ENCODE measurements around the gene KCNQ1. TPM values are rescaled to one million over a fixed set of nuclear protein-coding genes. Genes with fewer than 3 reads are reported as not detected.
A peak's percentile ranks its signal among the peaks of the same experiment; 100 is the strongest.

KCNQ1 gene
- total RNA-seq, 1 donor from 2014 or later = 4.8 TPM

- H3K9me3 Mint-ChIP-seq = no peaks in the 10 kb centered on the region
- peaks cover 28% of the 10 kb centered on the region for H3K4me1 Mint-ChIP-seq (ENCODE audit: unreplicated experiment)
- no peak overlapping the region for H3K4me3 Mint-ChIP-seq
- H3K27me3 Mint-ChIP-seq = no peaks in the 10 kb centered on the region
- DNase-seq (ENCODE audit: extremely low spot score, unreplicated experiment) = no peak
- no peaks in the 10 kb centered on the region for H3K36me3 Mint-ChIP-seq
- no peak for TF ChIP-seq CTCF (conservative IDR thresholded peaks at IDR 0.05)
- H3K27ac Mint-ChIP-seq = no peak overlapping the region
These were observed 241.8 kb downstream of the KCNQ1 start for GRCh38 chr11:2686360-2687222.

- peaks cover 4% of the 10 kb centered on the region for H3K36me3 Mint-ChIP-seq
- no peak overlapping the region for H3K27ac Mint-ChIP-seq
- no peaks in the 10 kb centered on the region for H3K27me3 Mint-ChIP-seq
- peaks cover 28% of the 10 kb centered on the region for H3K4me1 Mint-ChIP-seq (ENCODE audit: unreplicated experiment)
- no peak overlapping the region for H3K4me3 Mint-ChIP-seq
- TF ChIP-seq CTCF (conservative IDR thresholded peaks at IDR 0.05) = no peak
- DNase-seq (ENCODE audit: extremely low spot score, unreplicated experiment) = no peak
- no peaks in the 10 kb centered on the region for H3K9me3 Mint-ChIP-seq
These were observed 242.4 kb downstream of the KCNQ1 start for GRCh38 chr11:2687223-2687530.

GRCh38 chr11:2687782-2688191 is 243.0 kb downstream of the KCNQ1 start:
- DNase-seq (ENCODE audit: extremely low spot score, unreplicated experiment) = no peak
- Mint-ChIP-seq H3K27me3 (no peaks in the 10 kb centered on the region), H3K4me3 (no peak overlapping the region), H3K9me3 (no peaks in the 10 kb centered on the region), H3K27ac (peak overlapping the region; percentile 18), H3K36me3 (peaks cover 9% of the 10 kb centered on the region), H3K4me1 (ENCODE audit: unreplicated experiment) (peaks cover 35% of the 10 kb centered on the region)
- no peak for TF ChIP-seq CTCF (conservative IDR thresholded peaks at IDR 0.05)

GRCh38 chr11:2688381-2689231 is 243.8 kb downstream of the KCNQ1 start:
- H3K4me3 Mint-ChIP-seq = no peak overlapping the region
- no peaks in the 10 kb centered on the region for H3K27me3 Mint-ChIP-seq
- TF ChIP-seq CTCF (conservative IDR thresholded peaks at IDR 0.05) = no peak
- peak overlapping the region; percentile 18 for H3K27ac Mint-ChIP-seq
- H3K9me3 Mint-ChIP-seq = no peaks in the 10 kb centered on the region
- DNase-seq (ENCODE audit: extremely low spot score, unreplicated experiment) = no peak
- H3K36me3 Mint-ChIP-seq = peaks cover 10% of the 10 kb centered on the region
- peaks cover 37% of the 10 kb centered on the region for H3K4me1 Mint-ChIP-seq (ENCODE audit: unreplicated experiment)

GRCh38 chr11:2689651-2690575 is 245.1 kb downstream of the KCNQ1 start:
- no peak for DNase-seq (ENCODE audit: extremely low spot score, unreplicated experiment)
- Mint-ChIP-seq H3K4me3 (no peak overlapping the region), H3K4me1 (ENCODE audit: unreplicated experiment) (peaks cover 42% of the 10 kb centered on the region), H3K27ac (peak overlapping the region; percentile 68), H3K27me3 (no peaks in the 10 kb centered on the region), H3K9me3 (no peaks in the 10 kb centered on the region), H3K36me3 (peaks cover 10% of the 10 kb centered on the region)
- no peak for TF ChIP-seq CTCF (conservative IDR thresholded peaks at IDR 0.05)

Measured in type B pancreatic cell (in vitro differentiated cells).